Right lobe of liver (tissue), 4 donors: ENCODE measurements around the gene RPL3.
"Not testable (repeated sequence)": the region's sequence is repeated elsewhere in the genome, so short reads cannot be mapped to it uniquely, and the experiment has no call there.

Experiments
- CTCF ChIP-seq, 4 donors: fragments of 200-600 bp in 3 of 4; fragments of 450-650 bp in 1 of 4; IDR thresholded peaks; one replicate each; pipeline versions ENCODE4 v1.5.1 to v1.8.0; 2016 to 2022; ENCODE audit warnings: antibody characterized with exemption in 4 of 4, mild to moderate bottlenecking in 2 of 4
- POLR2A ChIP-seq: fragments of 450-650 bp; IDR thresholded peaks from one replicate; pipeline ENCODE4 v1.6.1; 2017; ENCODE audit warnings: antibody characterized with exemption, mild to moderate bottlenecking
- donor health status: DM: no; HTN: no; CAD: no.
- donor health status: DM: no; HTN: no; CAD: no.
- donor health status: DM: no; HTN: yes; CAD: no.

- not testable (repeated sequence) for TF ChIP-seq CTCF (IDR thresholded peaks at IDR 0.05); POLR2A
Measured at GRCh38 chr22:39330553-39330952, 11.1 kb upstream of the RPL3 start.
